ENCODE data around the gene HTR2A.

DNA sequence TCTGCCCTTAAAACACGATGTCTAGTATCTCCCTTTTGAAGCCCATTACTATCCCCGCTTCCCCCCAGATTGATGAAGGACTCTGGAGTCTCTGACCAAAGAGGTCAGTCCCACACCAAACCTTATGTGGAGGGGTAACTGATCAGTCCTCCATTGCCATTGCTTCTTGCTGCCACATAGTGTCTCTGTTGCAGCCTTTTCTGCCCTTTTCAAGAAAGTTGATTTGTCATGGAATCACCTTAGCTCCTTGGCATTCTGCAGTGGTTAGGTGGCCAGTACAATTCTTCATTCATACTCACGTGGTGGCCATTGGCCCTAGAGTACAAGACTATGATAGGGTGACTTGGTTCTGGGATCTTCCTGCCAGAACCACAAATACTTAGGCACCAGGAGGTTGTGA lies 8.4 kb upstream of the HTR2A start:
- TF ChIP-seq, protein P1, sequence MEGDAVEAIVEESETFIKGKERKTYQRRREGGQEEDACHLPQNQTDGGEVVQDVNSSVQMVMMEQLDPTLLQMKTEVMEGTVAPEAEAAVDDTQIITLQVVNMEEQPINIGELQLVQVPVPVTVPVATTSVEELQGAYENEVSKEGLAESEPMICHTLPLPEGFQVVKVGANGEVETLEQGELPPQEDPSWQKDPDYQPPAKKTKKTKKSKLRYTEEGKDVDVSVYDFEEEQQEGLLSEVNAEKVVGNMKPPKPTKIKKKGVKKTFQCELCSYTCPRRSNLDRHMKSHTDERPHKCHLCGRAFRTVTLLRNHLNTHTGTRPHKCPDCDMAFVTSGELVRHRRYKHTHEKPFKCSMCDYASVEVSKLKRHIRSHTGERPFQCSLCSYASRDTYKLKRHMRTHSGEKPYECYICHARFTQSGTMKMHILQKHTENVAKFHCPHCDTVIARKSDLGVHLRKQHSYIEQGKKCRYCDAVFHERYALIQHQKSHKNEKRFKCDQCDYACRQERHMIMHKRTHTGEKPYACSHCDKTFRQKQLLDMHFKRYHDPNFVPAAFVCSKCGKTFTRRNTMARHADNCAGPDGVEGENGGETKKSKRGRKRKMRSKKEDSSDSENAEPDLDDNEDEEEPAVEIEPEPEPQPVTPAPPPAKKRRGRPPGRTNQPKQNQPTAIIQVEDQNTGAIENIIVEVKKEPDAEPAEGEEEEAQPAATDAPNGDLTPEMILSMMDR (IDR thresholded peaks at IDR 0.05): no peak
- no peak for TF ChIP-seq POLR2A (IDR thresholded peaks at IDR 0.05)
